NCI-H2081 (cell line): ENCODE measurements around the gene MMP24.
A peak's percentile ranks its signal among the peaks of the same experiment; 100 is the strongest.
"Not testable (repeated sequence)": the region's sequence is repeated elsewhere in the genome, so short reads cannot be mapped to it uniquely, and the experiment has no call there.

Experiments used
- DNase-seq, 2 experiments: peaks; one replicate each; lab custom pipeline; 2025; lab: John Stamatoyannopoulos, UW

MMP24 gene

GRCh38 chr20:35257175-35257909, 30.9 kb downstream of the MMP24 start:
- no peak for DNase-seq

DNA sequence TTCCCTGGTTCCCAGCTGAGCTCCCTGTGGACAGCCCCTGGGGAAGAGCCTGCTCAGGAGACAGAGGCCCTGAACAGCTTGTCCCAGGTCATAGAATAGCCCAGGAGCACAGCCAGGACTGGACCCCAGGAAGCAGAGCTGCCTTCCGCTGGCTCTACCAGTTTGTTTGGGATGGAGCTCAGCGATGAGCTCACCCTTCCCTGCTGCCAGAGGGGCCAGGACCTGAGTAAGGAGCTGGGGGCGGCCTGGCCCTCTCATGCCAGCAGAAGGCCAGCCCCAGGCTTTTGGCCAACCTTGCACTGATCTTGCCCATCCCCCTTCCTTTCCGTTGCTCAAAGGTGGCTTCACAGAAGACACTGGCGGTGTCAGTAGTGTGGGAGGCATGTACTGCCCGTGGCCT, 33.9 kb downstream of the MMP24 start:
- DNase-seq, result no peak

DNA sequence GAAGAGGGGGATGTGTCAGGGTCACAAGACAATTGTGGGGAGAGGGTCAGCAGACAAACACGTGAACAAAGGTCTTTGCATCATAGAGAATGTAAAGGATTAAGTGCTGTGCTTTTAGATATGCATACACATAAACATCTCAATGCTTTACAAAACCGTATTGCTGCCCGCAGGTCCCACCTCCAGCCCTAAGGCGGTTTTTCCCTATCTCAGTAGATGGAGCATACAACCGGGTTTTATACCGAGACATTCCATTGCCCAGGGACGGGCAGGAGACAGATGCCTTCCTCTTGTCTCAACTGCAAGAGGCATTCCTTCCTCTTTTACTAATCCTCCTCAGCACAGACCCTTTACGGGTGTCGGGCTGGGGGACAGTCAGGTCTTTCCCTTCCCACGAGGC, 35.8 kb downstream of the MMP24 start:
- DNase-seq, result not testable (repeated sequence)

DNA sequence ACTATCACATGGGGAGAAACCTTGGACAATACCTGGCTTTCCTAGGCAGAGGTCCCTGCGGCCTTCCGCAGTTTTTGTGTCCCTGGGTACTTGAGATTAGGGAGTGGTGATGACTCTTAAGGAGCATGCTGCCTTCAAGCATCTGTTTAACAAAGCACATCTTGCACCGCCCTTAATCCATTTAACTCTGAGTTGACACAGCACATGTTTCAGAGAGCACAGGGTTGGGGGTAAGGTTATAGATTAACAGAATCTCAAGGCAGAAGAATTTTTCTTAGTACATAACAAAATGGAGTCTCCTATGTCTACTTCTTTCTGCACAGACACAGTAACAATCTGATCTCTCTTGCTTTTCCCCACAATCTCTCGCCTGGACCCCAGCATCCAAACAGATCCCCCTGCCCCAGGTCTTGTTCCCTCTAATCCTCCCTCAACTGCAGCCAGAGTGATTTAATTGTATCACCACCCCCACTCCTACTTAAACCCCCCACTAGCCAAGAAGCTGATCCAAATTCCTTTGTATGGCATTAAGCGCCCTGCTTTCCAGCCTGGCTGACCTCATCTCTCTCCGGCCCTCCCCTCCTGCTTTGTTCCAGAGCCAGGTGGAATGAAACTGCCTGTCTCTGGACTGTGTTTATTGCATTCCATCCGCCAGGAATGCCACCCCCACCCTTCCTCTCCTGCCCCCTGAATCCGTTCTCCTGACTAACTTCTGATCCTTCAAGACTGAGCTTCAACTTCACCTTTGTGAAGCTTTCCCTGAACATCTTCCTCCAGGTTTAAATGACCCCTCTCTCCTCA, 36.4 kb downstream of the MMP24 start:
- not testable (repeated sequence) for DNase-seq

GRCh38 chr20:35263532-35264341, 37.2 kb downstream of the MMP24 start:
- DNase-seq, result no peak

DNA sequence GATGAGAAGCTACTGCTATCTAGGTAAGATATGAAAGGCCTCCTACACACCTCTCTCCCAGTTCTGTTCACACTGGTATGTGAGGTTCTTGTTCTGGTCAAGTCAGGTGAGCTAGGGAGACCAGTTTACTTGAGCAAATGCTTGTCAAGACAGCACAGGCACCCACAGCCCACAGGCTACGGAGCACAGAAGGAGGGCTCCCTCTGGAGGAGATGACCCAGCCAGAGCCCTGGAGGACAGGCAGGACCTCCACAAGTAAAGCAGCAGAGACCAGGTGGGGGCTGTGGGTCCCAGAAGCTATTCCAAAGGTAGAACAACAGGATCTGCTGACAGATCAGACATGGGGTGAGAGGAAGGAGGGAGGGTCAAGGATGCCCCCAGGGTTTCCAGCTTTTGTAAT, 38.3 kb downstream of the MMP24 start:
- DNase-seq, result no peak

DNA sequence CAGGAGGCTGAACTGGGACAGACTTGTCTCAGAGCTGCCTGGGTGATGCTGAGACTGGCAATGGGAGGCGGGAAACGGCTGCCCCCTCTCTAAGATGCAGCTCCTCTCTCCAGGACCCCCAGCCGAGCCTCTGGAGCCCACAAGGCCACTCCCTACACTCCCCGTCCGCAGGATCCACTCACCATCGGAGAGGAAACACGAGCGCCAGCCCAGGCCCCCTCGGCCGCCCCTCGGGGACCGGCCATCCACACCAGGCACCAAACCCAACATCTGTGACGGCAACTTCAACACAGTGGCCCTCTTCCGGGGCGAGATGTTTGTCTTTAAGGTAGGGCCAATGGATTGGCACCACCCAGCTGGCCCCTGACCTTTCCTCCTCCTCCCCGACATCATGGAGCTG, 40.6 kb downstream of the MMP24 start:
- no peak for DNase-seq

DNA sequence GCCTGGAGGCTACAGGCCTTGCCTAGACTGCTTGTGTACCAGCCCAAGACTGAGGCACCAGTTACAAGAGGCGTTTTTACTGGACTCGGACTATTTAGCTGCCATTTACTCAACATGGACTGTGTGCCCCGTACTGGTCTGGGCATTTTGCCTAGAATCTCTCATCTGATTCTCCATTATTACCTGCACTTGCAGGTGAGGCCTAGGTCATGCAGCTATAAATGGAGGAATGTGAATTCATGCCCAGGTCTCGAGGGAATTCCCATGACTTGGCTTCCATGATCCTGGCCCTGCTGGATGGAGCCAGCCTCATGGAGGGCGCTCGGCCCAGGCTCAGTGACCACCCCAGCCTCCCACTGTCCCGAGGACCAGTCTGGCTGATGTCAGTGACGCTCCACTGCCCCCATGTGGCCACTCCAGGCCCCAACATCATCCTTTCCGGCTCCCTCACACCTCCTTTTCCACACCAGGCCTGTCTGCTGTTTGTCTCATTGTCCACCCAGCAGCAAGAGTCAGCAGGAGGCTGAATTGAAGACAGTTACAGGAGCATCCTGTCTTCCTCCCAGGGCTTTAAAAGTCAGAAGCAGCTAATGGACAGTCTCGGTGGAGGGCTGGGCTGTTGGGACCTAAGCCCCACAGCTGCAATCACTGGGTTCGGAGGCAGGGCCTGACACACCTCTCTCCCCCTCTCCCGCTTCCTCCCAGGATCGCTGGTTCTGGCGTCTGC, 42.7 kb downstream of the MMP24 start:
- DNase-seq, result peak; percentile 47 to 48

- DNase-seq, result no peak
Observed at GRCh38 chr20:35270021-35270902, 43.8 kb downstream of the MMP24 start.

DNA sequence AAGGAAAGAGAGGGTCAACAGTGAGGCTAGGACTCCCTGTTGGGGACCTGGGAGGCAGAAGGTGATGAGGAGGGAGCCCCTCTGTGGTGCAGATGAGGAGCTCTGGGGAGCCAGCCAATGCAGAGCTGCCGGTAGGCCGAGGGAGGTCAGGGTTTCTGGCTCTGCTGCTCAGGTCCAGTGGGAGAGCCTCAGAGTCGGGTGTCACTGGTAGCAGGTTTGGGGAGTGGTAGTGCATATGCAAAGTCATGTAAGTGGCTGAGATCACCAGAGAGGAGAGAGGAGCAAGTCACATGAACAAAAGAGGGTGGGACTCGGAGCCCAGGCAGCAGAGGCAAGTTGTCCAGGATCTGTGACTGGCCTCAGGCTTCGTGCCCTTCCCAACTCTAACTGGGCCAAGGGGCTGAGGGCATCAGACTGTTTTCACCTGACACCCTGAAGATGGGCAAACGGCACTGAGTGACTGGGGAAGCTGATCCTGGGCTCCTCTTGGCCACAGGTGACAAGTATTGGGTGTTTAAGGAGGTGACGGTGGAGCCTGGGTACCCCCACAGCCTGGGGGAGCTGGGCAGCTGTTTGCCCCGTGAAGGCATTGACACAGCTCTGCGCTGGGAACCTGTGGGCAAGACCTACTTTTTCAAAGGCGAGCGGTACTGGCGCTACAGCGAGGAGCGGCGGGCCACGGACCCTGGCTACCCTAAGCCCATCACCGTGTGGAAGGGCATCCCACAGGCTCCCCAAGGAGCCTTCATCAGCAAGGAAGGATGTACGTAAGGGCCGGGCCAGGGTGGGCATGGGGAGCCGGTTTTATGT, 44.8 kb downstream of the MMP24 start:
- no peak for DNase-seq

DNA sequence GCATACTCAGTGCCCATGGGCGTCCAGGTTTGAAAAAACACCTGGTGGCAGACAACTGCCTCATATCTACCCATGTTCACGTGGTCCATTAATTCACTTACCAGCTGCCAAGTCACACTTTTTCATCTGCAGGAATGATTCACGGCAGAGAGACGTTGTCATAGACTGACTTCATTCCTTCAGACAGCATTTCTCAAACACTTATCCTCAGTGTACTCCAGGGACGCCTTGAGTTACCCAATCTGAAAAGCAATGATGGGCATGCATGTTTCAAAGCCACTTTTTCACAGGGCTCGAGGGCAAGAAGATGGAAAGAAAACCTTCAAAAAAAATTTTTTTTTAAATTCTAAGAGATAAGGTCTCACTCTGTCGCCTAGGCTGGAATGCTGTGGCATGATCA, 45.4 kb downstream of the MMP24 start:
- no peak for DNase-seq

GRCh38 chr20:35273449-35274171, 47.1 kb downstream of the MMP24 start:
- DNase-seq, result peak; percentile 30 to 33

- DNase-seq, result peak; percentile 21 to 25
Observed at GRCh38 chr20:35274172-35275092, 47.9 kb downstream of the MMP24 start.

- DNase-seq, result no peak
Observed at GRCh38 chr20:35275741-35276251, 49.3 kb downstream of the MMP24 start.

GRCh38 chr20:35276408-35276807, 49.9 kb downstream of the MMP24 start:
- DNase-seq, result no peak

DNA sequence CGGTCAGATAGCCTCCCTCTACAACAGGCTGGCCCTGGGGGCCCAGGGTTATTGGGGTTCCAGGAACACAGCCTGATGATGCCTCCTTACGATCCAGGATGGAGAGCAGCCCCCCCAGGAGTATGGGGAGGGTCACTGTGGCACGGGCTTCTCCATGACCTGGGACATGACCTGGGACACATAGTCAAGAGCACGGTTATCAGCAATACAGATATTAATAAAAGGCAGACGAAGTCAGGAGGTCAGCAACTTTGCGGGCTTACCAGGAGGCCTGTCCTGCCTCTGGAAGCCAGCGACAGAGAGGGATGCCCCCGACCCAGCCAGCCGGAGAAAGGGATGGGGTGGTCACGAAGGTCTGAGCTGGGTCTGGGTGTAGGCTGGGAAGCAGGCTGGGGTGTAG, 50.6 kb downstream of the MMP24 start:
- DNase-seq, result no peak

GRCh38 chr20:35277531-35278395, 51.3 kb downstream of the MMP24 start, which contains the start of gene MMP24OS:
MMP24OS (minus strand) TSS chr20:35278122; CDS start chr20:35277929, 193 bp downstream.
- DNase-seq, result peak; percentile 82 to 90
